Prostate gland (tissue), 2 donors: Measurements from ENCODE around the gene DMXL1. TPM values are rescaled to one million over a fixed set of nuclear protein-coding genes. Genes with fewer than 3 reads are reported as not detected.

Experiments used
- DNase-seq: peaks from one replicate; pipeline ENCODE4 v3.0.0-alpha.2; 2019; ENCODE audit warnings: low spot score
- H3K27ac ChIP-seq, 2 donors: fragments of 200-600 bp; sonication (generic); 2 replicates each; pipeline ENCODE4 v1.5.1; 2017 to 2019
- H3K27me3 ChIP-seq: fragments of 200-600 bp; sonication (generic); replicated peaks from 2 replicates; pipeline ENCODE4 v1.5.1; 2019; ENCODE audit not compliant: insufficient read depth
- H3K36me3 ChIP-seq, 2 donors: fragments of 200-600 bp; sonication (generic); 1 replicate in 1 of 2; 2 replicates in 1 of 2; pipeline versions ENCODE4 v1.5.1 to v1.8.1; 2017 to 2019
- H3K4me1 ChIP-seq: fragments of 200-600 bp; sonication (generic); replicated peaks from 2 replicates; pipeline ENCODE4 v1.5.1; 2019
- H3K4me3 ChIP-seq, 2 donors: fragments of 200-600 bp; sonication (generic); 2 replicates each; pipeline ENCODE4 v1.5.1; 2017 to 2019
- H3K9me3 ChIP-seq: fragments of 200-600 bp; sonication (generic); 2 replicates; pipeline ENCODE4 v1.5.1; 2017
- POLR2A ChIP-seq: fragments of 450-650 bp; IDR thresholded peaks from one replicate; pipeline ENCODE4 v1.6.1; 2016; ENCODE audit warnings: antibody characterized with exemption, mild to moderate bottlenecking
- POLR2AphosphoS5 ChIP-seq: sonication (generic); formaldehyde crosslinking; IDR thresholded peaks from one replicate; pipeline ENCODE4 v1.6.1; 2017; ENCODE audit warnings: antibody characterized with exemption
- WGBS: methylation state at CpG from one replicate; pipeline ENCODE4 v1.1.5; 2018; 5-methylcytosine and 5-hydroxymethylcytosine counted together
- intact Hi-C: fragments of 100-400 bp; cut with DNase I; formaldehyde crosslinking; loops from one replicate; pipeline ENCODE4 v1.14.2; 2022
- total RNA-seq, 2 donors: library from RNA; depleted of rRNA; stranded (reverse); fragments of >200 nt; gene quantifications; one replicate each; pipeline ENCODE4 v1.1.0, GENCODE V29; 2016
- TF ChIP-seq, protein P1 (sequence below), 4 experiments: fragments of 200-600 bp in 2 of 4; fragments of 450-650 bp in 2 of 4; sonication (generic) in 2 of 4; IDR thresholded peaks; 1 replicate in 3 of 4; 2 replicates in 1 of 4; pipeline ENCODE4 v1.5.1; 2016 to 2019; ENCODE audit warnings: antibody characterized with exemption in 4 of 4, mild to moderate bottlenecking in 2 of 4, moderate library complexity in 2 of 4

Gene DMXL1
- total RNA-seq, 2 donors from 2014 or later = 89.2 to 180 TPM

DNA sequence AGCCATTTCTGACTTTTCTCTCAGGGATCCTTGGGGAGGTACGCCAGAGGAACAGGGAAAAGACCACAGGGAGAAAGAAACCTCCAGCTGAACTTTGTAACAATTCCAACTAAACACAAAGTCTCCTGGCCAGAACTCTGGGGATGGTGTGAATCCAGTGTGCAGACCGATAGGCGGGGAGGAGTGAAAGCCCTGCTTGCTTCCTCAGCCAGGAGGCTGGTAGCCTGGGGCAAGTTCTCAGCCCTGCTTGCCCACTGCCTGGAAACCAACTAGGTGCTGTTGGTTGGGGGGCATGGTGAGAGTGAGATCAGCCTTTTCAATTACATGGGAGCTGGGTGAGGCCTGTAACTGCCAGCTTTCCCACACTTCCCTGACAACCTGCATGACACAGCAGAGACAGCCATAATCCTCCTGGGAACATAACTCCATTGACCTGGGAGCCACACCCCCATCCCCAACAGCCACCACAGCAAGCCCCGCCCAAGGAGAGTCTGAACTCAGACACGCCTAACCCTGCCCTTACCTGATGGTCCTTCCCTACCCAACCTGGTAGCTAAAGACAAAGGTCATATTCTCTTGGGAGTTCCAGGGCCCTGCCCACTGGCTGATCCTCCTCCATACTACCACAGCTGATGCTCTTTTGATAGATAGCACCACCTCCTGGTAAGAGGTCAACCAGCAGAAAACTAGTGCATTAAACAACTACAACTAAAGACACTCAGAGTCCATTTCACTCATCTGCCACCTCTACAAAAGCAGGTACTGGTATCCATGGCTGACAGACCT, 184.9 kb downstream of the DMXL1 start:
- DNase-seq = no peak

DNA sequence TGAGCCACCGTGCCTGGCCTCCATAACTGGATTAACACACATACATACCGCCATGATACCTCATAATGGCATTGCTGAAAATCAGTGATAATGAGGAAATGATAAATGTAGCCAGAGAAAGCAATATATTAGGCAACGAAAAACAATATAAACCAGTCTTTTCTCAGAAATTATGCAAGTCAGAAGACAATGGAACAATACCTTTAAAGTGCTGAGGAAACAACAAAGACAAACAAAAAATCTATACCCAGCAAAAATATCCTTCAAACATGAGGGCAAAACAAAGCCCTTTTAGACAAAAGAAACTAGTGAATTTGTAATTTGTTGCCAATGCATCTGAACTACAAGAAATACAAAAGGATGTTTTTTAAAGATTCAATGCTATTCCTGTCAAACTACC, 186.7 kb downstream of the DMXL1 start:
- intact Hi-C loops = no loop called here
- TF ChIP-seq POLR2AphosphoS5 = no peak
- TF ChIP-seq, protein P1, sequence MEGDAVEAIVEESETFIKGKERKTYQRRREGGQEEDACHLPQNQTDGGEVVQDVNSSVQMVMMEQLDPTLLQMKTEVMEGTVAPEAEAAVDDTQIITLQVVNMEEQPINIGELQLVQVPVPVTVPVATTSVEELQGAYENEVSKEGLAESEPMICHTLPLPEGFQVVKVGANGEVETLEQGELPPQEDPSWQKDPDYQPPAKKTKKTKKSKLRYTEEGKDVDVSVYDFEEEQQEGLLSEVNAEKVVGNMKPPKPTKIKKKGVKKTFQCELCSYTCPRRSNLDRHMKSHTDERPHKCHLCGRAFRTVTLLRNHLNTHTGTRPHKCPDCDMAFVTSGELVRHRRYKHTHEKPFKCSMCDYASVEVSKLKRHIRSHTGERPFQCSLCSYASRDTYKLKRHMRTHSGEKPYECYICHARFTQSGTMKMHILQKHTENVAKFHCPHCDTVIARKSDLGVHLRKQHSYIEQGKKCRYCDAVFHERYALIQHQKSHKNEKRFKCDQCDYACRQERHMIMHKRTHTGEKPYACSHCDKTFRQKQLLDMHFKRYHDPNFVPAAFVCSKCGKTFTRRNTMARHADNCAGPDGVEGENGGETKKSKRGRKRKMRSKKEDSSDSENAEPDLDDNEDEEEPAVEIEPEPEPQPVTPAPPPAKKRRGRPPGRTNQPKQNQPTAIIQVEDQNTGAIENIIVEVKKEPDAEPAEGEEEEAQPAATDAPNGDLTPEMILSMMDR (IDR thresholded peaks at IDR 0.05) = no peak
- TF ChIP-seq POLR2A = no peak
- Histone ChIP-seq H3K27me3 (no peaks in the 10 kb centered on the region), H3K27ac (no peak overlapping the region), H3K36me3 (no peaks in the 10 kb centered on the region), H3K9me3 (no peaks in the 10 kb centered on the region), H3K4me3 (no peak overlapping the region), H3K4me1 (no peaks in the 10 kb centered on the region)
- DNase-seq = no peak
- whole genome bisulfite sequencing = 95% methylated on average over 3 of the region's 3 CpGs

More for the DNA sequence above, 184.9 kb downstream of the DMXL1 start:
- no peak overlapping the region for H3K4me3 ChIP-seq
- no peaks in the 10 kb centered on the region for H3K4me1 ChIP-seq
- H3K9me3 ChIP-seq = no peaks in the 10 kb centered on the region
- H3K27me3 ChIP-seq = no peaks in the 10 kb centered on the region
- no peaks in the 10 kb centered on the region for H3K36me3 ChIP-seq
- H3K27ac ChIP-seq = no peak overlapping the region
- no peak for TF ChIP-seq POLR2AphosphoS5
- TF ChIP-seq, protein P1 (IDR thresholded peaks at IDR 0.05) = peak in 1 of 4 experiments; percentile 15
- intact Hi-C loops = no loop called here
- 94% methylated on average over 5 of the region's 5 CpGs for WGBS

DNA sequence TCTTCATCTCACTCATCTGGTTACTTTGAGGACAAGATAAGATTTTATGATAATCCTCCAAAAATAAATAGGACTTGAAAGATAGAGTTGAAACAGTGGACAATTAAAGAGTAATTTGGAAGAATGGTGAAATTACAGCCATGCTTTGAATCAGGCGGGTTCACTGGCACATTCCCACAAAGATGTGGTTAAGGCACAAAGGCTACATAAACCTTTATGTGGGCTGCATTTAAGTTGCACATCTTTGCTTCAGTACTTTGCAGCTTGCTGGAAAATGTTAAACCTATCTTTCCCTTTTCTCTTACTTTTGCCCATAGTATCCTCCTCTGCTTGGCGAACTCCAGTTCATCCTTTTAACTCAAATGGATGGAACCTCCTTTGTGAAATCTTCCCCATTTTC, 192.8 kb downstream of the DMXL1 start:
- Histone ChIP-seq H3K27me3 (no peaks in the 10 kb centered on the region), H3K9me3 (no peaks in the 10 kb centered on the region), H3K4me3 (no peak overlapping the region), H3K27ac (no peak overlapping the region), H3K4me1 (no peaks in the 10 kb centered on the region), H3K36me3 (no peaks in the 10 kb centered on the region)
- 83% methylated on average over 2 of the region's 2 CpGs for WGBS
- no peak for DNase-seq
- no peak for TF ChIP-seq POLR2AphosphoS5
- no peak for TF ChIP-seq POLR2A
- TF ChIP-seq, protein P1 (IDR thresholded peaks at IDR 0.05) = no peak
- intact Hi-C loops = no loop called here

DNA sequence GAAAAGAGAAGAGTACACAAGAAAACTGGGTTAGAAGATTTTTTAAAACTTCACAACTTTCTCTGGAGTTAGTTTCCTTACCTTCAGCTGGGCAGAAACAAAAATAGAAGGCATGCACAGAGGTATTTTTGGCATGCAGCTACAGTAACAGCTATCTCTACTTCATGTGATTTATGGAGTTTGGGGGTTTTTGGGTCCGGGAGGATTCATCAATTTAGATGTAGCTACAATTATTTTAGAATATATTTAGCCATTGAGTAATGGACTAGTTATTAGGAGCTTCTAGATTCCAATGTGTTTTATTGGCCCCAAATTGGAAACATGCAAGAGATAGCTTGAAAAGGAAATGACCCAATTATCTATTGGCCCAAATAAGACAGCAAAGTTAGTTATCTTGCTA, 193.3 kb downstream of the DMXL1 start:
- no peak overlapping the region for H3K27ac ChIP-seq
- WGBS = 0% methylated on average over 1 of the region's 1 CpG
- no peaks in the 10 kb centered on the region for H3K9me3 ChIP-seq
- DNase-seq = no peak
- intact Hi-C loops = no loop called here
- TF ChIP-seq POLR2AphosphoS5 (no peak), POLR2A (no peak)
- TF ChIP-seq, protein P1 (IDR thresholded peaks at IDR 0.05) = no peak
- H3K36me3 ChIP-seq = no peaks in the 10 kb centered on the region
- no peaks in the 10 kb centered on the region for H3K4me1 ChIP-seq
- H3K4me3 ChIP-seq = no peak overlapping the region
- H3K27me3 ChIP-seq = no peaks in the 10 kb centered on the region

DNA sequence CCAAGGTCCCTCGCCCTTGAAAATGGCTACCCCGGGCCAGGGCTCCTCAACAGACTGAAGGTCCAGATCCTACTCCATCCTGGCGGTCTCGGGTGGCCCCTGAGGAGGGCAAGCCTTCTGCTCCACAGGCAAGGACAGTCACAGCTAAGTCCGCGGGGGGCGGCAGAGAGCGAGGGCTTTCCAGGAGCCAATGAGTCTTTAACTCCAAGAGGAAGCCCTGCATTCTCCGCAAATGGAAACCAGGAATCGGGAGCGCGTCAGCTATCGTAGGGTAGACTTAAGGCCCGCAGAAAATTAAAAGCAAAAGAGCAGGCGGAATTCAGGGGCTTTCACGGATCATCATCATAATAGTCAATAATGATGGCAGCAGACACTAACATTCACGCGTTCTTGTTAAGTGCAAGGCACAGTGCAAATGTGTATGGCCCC, 197.1 kb downstream of the DMXL1 start:
- intact Hi-C loops = loop anchor here (5.0 kb wide), 4 partner anchors 59 to 281 kb away; partner anchors contain the start of genes DMXL1 and DTWD2
- TF ChIP-seq POLR2AphosphoS5 (no peak), POLR2A (no peak)
- TF ChIP-seq, protein P1 (IDR thresholded peaks at IDR 0.05) = peak in 1 of 4 experiments; percentile 25
- peak overlapping the region; percentile 72 to 81 for H3K4me3 ChIP-seq
- peak overlapping the region; percentile 86 to 93 for H3K27ac ChIP-seq
- no peaks in the 10 kb centered on the region for H3K27me3 ChIP-seq
- H3K36me3 ChIP-seq = no peaks in the 10 kb centered on the region
- 2% methylated on average over 18 of the region's 18 CpGs for WGBS
- H3K9me3 ChIP-seq = no peaks in the 10 kb centered on the region
- H3K4me1 ChIP-seq = peaks cover 5% of the 10 kb centered on the region
- peak; percentile 89 for DNase-seq
